MM.1S (cell line): ENCODE measurements around the gene VPS33B.

ENCODE experiments used
- DNase-seq: peaks from one replicate; pipeline ENCODE4 v3.0.0-alpha.2; 2015
- H2AFZ ChIP-seq: fragments of 300-600 bp; sonication (generic); 2 replicates; pipeline ENCODE4 v1.6.0; 2016; ENCODE audit warnings: antibody characterized with exemption, low read length
- H3F3A ChIP-seq: fragments of 300-600 bp; sonication (generic); 2 replicates; pipeline ENCODE4 v1.6.1; 2016; ENCODE audit warnings: mild to moderate bottlenecking, antibody characterized with exemption, low read length, moderate library complexity, mixed read lengths; ENCODE audit not compliant: insufficient read depth
- H3K27ac ChIP-seq: fragments of 300-600 bp; sonication (generic); 2 replicates; pipeline ENCODE4 v1.5.1; 2016; ENCODE audit warnings: mild to moderate bottlenecking, low read length
- H3K27me3 ChIP-seq: fragments of 300-600 bp; sonication (generic); replicated peaks from 2 replicates; pipeline ENCODE4 v1.6.0; 2016; ENCODE audit warnings: low read length; ENCODE audit not compliant: insufficient read depth
- H3K36me3 ChIP-seq: fragments of 300-600 bp; sonication (generic); replicated peaks from 2 replicates; pipeline ENCODE4 v1.6.1; 2016; ENCODE audit warnings: mild to moderate bottlenecking, low read length, mixed read lengths; ENCODE audit not compliant: insufficient read depth
- H3K4me1 ChIP-seq: fragments of 300-600 bp; sonication (generic); 2 replicates; pipeline ENCODE4 v1.6.1; 2016; ENCODE audit warnings: low read length, mixed read lengths
- H3K4me2 ChIP-seq: fragments of 300-600 bp; sonication (generic); 2 replicates; pipeline ENCODE4 v1.6.0; 2016; ENCODE audit warnings: low read depth, low read length
- H3K4me3 ChIP-seq: fragments of 300-600 bp; sonication (generic); 2 replicates; pipeline ENCODE4 v1.5.1; 2016; ENCODE audit warnings: low read length, mixed read lengths
- H3K79me2 ChIP-seq: fragments of 300-600 bp; sonication (generic); 2 replicates; pipeline ENCODE4 v1.6.1; 2016; ENCODE audit warnings: mixed run types, low read length, mixed read lengths
- H3K9ac ChIP-seq: fragments of 300-600 bp; sonication (generic); 2 replicates; pipeline ENCODE4 v1.6.1; 2016; ENCODE audit warnings: low read length, mixed read lengths
- H3K9me2 ChIP-seq: fragments of 300-600 bp; sonication (generic); replicated peaks from 2 replicates; pipeline ENCODE4 v1.6.1; 2016; ENCODE audit warnings: mild to moderate bottlenecking, low read length, mixed read lengths; ENCODE audit not compliant: insufficient read depth
- H3K9me3 ChIP-seq: fragments of 300-600 bp; sonication (generic); replicated peaks from 2 replicates; pipeline ENCODE4 v1.6.1; 2016; ENCODE audit warnings: mild to moderate bottlenecking, low read length, mixed read lengths; ENCODE audit not compliant: insufficient read depth
- H4K20me1 ChIP-seq: fragments of 300-600 bp; sonication (generic); 2 replicates; pipeline ENCODE4 v1.6.1; 2016; ENCODE audit warnings: mild to moderate bottlenecking, low read length, moderate library complexity, mixed read lengths; ENCODE audit not compliant: insufficient read depth
- EZH2 ChIP-seq: fragments of 300-600 bp; sonication (generic); optimal IDR thresholded peaks from 2 replicates; pipeline ENCODE3; 2017; ENCODE audit warnings: low read depth, mild to moderate bottlenecking, antibody characterized with exemption, low read length, mixed read lengths
- EZH2phosphoT487 ChIP-seq: fragments of 300-600 bp; sonication (generic); IDR thresholded peaks from 2 replicates; pipeline ENCODE4 v1.6.1; 2018; ENCODE audit warnings: antibody characterized with exemption, low read length
- TF ChIP-seq, protein P1 (sequence below): fragments of 300-600 bp; sonication (generic); IDR thresholded peaks from 2 replicates; pipeline ENCODE4 v1.5.1; 2016; ENCODE audit warnings: antibody characterized with exemption, low read length, mixed read lengths

VPS33B gene

DNA sequence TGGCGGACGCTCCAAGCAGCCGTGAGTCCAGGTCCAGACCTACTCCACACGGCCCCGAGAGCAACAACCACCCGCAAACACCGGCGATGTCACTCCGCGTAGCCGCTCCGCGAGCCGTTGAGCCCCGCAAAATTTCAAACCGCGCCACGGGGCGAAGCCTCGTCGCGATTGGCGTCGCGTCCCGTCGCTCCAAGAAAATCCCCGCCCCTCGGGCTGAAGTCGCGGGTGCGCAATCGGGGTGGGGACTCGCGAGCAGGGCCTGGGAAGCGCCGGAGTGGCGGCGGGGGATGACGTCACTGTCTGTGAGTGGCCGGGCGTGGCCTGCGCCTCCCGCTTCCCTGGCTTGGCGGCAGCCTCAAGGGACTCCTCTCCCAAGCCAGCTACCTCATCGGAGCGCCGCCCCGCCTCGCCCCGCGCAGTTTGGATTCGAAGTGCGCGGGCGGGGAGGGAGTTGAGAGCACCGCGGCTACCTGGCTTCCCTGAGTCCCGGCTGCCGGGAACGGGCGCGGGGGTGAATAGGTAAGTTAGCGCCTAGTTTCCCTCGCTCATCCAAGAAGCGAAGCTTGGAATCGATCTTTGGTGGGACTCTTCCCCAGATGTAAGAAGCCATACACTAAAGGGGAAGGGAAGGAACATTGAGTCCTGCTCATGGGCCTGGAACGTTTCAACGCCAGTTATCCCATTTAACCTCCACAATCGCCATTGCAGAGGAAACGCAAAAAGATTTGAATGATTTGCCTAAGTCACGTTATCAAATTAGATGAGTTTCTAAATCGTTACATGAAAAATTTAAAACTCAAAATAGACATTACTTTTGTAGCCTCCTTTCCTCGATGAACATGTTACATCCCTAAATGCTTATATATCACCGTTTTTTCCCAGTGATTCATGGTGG is 27.7 kb downstream of the VPS33B start, which contains the start of gene PRC1:
Gene PRC1 (minus strand): TSS at position 119 of the 895 bp plus-strand sequence. CDS start 118 bp downstream, at position 1.
- Histone ChIP-seq H3K36me3 (no peaks in the 10 kb centered on the region), H3K9ac (peak within 1 kb of the TSS; percentile 98), H3K9me2 (no peaks in the 10 kb centered on the region), H3K79me2 (peaks cover 45% of the 10 kb centered on the region), H3K4me1 (peaks cover 15% of the 10 kb centered on the region), H2AFZ (peak within 1 kb of the TSS; percentile 97), H3F3A (peaks cover 2% of the 10 kb centered on the region; the same call in 1 of the 2 replicates), H3K4me2 (peak within 1 kb of the TSS; percentile 73), H4K20me1 (no peaks in the 10 kb centered on the region), H3K9me3 (no peaks in the 10 kb centered on the region), H3K27ac (peak within 1 kb of the TSS; percentile 66; the same call in 1 of the 2 replicates), H3K4me3 (peak within 1 kb of the TSS; percentile 92), H3K27me3 (no peaks in the 10 kb centered on the region)
- TF ChIP-seq EZH2 (no peak), EZH2phosphoT487 (no peak)
- TF ChIP-seq, protein P1, sequence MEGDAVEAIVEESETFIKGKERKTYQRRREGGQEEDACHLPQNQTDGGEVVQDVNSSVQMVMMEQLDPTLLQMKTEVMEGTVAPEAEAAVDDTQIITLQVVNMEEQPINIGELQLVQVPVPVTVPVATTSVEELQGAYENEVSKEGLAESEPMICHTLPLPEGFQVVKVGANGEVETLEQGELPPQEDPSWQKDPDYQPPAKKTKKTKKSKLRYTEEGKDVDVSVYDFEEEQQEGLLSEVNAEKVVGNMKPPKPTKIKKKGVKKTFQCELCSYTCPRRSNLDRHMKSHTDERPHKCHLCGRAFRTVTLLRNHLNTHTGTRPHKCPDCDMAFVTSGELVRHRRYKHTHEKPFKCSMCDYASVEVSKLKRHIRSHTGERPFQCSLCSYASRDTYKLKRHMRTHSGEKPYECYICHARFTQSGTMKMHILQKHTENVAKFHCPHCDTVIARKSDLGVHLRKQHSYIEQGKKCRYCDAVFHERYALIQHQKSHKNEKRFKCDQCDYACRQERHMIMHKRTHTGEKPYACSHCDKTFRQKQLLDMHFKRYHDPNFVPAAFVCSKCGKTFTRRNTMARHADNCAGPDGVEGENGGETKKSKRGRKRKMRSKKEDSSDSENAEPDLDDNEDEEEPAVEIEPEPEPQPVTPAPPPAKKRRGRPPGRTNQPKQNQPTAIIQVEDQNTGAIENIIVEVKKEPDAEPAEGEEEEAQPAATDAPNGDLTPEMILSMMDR, result no peak
- peak; percentile 98 for DNase-seq

DNA sequence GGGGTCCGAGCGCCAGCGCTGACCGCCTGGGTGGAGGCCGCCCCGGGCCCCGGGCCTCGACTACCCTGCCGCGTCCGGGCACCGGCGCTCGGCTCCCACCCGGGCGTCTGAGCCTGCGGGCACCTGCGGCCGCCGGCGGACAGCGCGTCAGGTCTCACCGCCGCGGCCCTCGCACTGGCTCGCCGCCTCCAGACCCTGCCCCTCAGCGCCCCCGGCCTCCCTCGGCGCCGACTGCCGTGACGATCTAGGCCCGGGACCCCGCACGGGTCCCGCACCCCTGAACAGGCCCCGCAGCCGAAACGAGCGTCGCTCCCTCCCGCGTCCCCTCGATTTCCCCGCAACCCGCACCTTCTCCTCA is 28.4 kb downstream of the VPS33B start:
- peaks cover 52% of the 10 kb centered on the region for H3K79me2 ChIP-seq
- H3K4me3 ChIP-seq, result peak overlapping the region; percentile 92
- H3K9me3 ChIP-seq, result no peaks in the 10 kb centered on the region
- H3K36me3 ChIP-seq, result no peaks in the 10 kb centered on the region
- peak overlapping the region; percentile 98 for H3K9ac ChIP-seq
- TF ChIP-seq EZH2phosphoT487, result no peak
- TF ChIP-seq EZH2, result no peak
- TF ChIP-seq, protein P1, result no peak
- no peaks in the 10 kb centered on the region for H3K9me2 ChIP-seq
- peaks cover 22% of the 10 kb centered on the region for H3K4me1 ChIP-seq
- peak; percentile 21 for DNase-seq
- H3K27me3 ChIP-seq, result no peaks in the 10 kb centered on the region
- peak overlapping the region; percentile 97 for H2AFZ ChIP-seq
- H3K27ac ChIP-seq, result peak overlapping the region; percentile 66; the same call in 1 of the 2 replicates
- H4K20me1 ChIP-seq, result no peaks in the 10 kb centered on the region
- peak overlapping the region; percentile 69; the same call in 1 of the 2 replicates for H3K4me2 ChIP-seq
- H3F3A ChIP-seq, result peaks cover 6% of the 10 kb centered on the region

DNA sequence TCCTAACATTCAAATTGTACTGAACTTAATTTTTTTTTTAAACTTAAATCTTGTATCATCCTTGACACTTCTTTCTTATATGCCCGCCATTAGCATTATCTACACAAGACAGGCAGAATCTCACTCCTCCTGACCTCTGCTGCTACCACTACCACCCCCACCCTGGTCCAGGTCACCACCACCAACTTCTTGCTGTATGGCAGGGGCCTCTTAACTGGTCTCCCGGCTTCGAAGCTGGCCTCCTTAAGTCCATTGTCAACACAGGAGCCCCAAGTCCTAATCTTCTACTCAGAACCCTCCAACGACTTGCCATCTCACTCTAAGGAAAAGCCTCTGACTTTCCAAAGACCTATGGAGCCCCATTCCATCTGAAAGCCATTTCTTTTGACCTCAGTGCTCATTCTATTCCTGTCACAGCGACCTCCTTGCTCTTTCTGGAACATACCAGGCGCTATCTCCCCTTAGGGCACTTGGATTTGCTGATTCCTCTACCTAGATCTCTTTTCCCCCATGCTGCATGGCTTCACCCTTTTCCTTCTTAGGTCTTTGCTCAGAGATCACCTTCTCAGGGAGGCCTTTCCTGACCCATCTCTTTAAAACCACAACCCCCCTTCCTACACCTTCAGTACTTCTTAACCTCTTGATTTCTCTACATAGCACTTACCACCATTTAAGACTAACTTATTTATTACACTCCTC is 30.7 kb downstream of the VPS33B start:
- no peak for DNase-seq
- H2AFZ ChIP-seq, result no peak overlapping the region
- no peaks in the 10 kb centered on the region for H3K9me2 ChIP-seq
- H3K4me3 ChIP-seq, result no peak overlapping the region
- no peaks in the 10 kb centered on the region for H3K36me3 ChIP-seq
- no peaks in the 10 kb centered on the region; the same call in 1 of the 2 replicates for H4K20me1 ChIP-seq
- H3F3A ChIP-seq, result peaks cover 26% of the 10 kb centered on the region
- H3K9ac ChIP-seq, result no peak overlapping the region
- no peaks in the 10 kb centered on the region for H3K27me3 ChIP-seq
- H3K27ac ChIP-seq, result no peak overlapping the region
- peaks cover 45% of the 10 kb centered on the region for H3K4me1 ChIP-seq
- H3K4me2 ChIP-seq, result no peak overlapping the region
- no peaks in the 10 kb centered on the region for H3K9me3 ChIP-seq
- H3K79me2 ChIP-seq, result peaks cover 75% of the 10 kb centered on the region
- no peak for TF ChIP-seq EZH2phosphoT487
- no peak for TF ChIP-seq EZH2
- TF ChIP-seq, protein P1, result no peak
